ENCODE measurements around the gene ZAR1L. TPM values are rescaled to one million over a fixed set of nuclear protein-coding genes. Genes with fewer than 3 reads are reported as not detected.
"Not testable (repeated sequence)": the region's sequence is repeated elsewhere in the genome, so short reads cannot be mapped to it uniquely, and the experiment has no call there.

The ZAR1L gene, protein sequence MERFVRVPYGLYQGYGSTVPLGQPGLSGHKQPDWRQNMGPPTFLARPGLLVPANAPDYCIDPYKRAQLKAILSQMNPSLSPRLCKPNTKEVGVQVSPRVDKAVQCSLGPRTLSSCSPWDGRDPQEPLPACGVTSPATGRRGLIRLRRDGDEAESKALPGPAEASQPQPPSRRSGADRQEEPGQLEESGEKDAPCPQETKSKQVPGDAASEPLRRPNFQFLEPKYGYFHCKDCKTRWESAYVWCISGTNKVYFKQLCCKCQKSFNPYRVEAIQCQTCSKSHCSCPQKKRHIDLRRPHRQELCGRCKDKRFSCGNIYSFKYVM
- polyA plus RNA-seq (2012; ENCODE audit: low read depth, missing spikeins), result not detected

DNA sequence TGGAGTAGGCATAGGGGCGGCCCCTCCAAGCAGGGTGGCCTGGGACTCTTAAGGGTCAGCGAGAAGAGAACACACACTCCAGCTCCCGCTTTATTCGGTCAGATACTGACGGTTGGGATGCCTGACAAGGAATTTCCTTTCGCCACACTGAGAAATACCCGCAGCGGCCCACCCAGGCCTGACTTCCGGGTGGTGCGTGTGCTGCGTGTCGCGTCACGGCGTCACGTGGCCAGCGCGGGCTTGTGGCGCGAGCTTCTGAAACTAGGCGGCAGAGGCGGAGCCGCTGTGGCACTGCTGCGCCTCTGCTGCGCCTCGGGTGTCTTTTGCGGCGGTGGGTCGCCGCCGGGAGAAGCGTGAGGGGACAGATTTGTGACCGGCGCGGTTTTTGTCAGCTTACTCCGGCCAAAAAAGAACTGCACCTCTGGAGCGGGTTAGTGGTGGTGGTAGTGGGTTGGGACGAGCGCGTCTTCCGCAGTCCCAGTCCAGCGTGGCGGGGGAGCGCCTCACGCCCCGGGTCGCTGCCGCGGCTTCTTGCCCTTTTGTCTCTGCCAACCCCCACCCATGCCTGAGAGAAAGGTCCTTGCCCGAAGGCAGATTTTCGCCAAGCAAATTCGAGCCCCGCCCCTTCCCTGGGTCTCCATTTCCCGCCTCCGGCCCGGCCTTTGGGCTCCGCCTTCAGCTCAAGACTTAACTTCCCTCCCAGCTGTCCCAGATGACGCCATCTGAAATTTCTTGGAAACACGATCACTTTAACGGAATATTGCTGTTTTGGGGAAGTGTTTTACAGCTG is at the start of gene ZAR1L, which contains the start of gene BRCA2:
Gene ZAR1L, minus strand, starts transcription at position 126 of the 790 bp plus-strand sequence. CDS start 3,438 bp downstream, outside the sequence.
Gene BRCA2, plus strand, starts transcription at position 271 of the 790 bp plus-strand sequence. CDS start 953 bp downstream, outside the sequence.
- DNase-seq (ENCODE audit: insufficient read length, low spot score) (peak; percentile 68), FAIRE-seq (peak; percentile 94)
- TF ChIP-seq POLR2A (IDR thresholded peaks at IDR 0.05; ENCODE audit: low read depth, low read length) (peak; percentile 97), POLR2AphosphoS5 (IDR thresholded peaks at IDR 0.05; ENCODE audit: low read depth, low read length) (peak; percentile 95), SPI1 (IDR thresholded peaks at IDR 0.05; ENCODE audit: low read depth, low read length) (peak; percentile 35; the same call in 1 of the 2 replicates), PAX5 (IDR thresholded peaks at IDR 0.05; ENCODE audit: insufficient read depth, low read length, severe bottlenecking) (no peak), POU2F2 (IDR thresholded peaks at IDR 0.05; ENCODE audit: low read depth, low read length) (peak; percentile 80), TAF1 (IDR thresholded peaks at IDR 0.05; ENCODE audit: low read depth, low read length) (peak; percentile 79)

DNA sequence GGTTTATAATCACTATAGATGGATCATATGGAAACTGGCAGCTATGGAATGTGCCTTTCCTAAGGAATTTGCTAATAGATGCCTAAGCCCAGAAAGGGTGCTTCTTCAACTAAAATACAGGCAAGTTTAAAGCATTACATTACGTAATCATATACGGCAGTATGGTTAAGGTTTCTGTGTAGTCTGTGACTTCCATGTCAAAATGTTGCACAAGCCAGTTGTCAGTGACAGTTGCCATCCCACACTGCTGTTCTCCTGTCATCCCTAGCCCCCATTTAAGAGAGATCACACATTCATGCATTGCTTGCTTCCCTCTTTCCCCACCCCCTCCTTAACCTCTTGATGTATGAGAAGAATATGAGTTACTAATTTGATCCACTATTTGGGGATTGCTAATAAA is 47.4 kb upstream of the ZAR1L start:
- no peak for DNase-seq (ENCODE audit: insufficient read length, low spot score)
- peak; percentile 13 for FAIRE-seq
- TF ChIP-seq TAF1 (IDR thresholded peaks at IDR 0.05; ENCODE audit: low read depth, low read length), result no peak
- TF ChIP-seq POLR2AphosphoS5 (IDR thresholded peaks at IDR 0.05; ENCODE audit: low read depth, low read length), result no peak
- no peak for TF ChIP-seq PAX5 (IDR thresholded peaks at IDR 0.05; ENCODE audit: insufficient read depth, low read length, severe bottlenecking)
- no peak for TF ChIP-seq POU2F2 (IDR thresholded peaks at IDR 0.05; ENCODE audit: low read depth, low read length)

DNA sequence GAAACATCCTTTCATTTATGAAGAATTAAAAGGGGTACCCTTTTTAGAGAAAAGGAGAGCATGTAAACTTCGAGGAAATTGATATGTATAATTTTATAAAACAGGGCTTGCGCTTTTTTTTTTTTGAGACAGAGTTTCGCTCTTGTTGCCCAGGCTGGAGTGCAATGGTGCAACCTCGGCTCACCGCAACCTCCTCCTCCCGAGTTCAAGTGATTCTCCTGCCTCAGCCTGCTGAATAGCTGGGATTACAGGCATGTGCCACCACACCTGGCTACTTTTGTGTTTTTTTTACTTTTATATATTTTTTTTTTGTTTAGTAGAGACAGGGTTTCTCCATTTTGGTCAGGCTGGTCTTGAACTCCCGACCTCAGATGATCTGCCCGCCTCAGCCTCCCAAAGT is 40.8 kb upstream of the ZAR1L start:
- not testable (repeated sequence) for DNase-seq (ENCODE audit: insufficient read length, low spot score)

DNA sequence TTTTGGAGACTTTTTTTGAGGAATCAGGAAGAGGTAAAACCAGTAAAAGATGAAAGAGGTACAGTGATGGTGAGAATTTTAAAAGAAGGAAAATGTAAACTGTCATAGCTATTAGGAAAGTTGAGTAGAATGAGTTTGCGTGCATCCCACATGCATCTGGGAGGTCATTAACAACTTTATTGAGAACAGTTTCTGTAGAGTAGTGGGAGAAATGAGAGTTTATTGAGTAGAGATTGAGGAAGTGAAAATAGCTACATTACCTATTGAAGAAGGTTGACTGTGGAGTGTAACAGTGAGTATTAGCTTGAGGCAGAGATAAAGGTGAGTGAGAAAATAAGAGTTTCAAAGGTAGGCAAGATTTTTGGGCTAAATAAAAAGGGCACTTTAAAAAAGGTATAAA is 38.9 kb upstream of the ZAR1L start:
- TF ChIP-seq POU2F2 (IDR thresholded peaks at IDR 0.05; ENCODE audit: low read depth, low read length) (no peak), SPI1 (IDR thresholded peaks at IDR 0.05; ENCODE audit: low read depth, low read length) (peak; percentile 95)
- DNase-seq (ENCODE audit: insufficient read length, low spot score) (no peak), FAIRE-seq (peak; percentile 78)

More for the DNA sequence above, 40.8 kb upstream of the ZAR1L start:
- FAIRE-seq, result not testable (repeated sequence)

DNA sequence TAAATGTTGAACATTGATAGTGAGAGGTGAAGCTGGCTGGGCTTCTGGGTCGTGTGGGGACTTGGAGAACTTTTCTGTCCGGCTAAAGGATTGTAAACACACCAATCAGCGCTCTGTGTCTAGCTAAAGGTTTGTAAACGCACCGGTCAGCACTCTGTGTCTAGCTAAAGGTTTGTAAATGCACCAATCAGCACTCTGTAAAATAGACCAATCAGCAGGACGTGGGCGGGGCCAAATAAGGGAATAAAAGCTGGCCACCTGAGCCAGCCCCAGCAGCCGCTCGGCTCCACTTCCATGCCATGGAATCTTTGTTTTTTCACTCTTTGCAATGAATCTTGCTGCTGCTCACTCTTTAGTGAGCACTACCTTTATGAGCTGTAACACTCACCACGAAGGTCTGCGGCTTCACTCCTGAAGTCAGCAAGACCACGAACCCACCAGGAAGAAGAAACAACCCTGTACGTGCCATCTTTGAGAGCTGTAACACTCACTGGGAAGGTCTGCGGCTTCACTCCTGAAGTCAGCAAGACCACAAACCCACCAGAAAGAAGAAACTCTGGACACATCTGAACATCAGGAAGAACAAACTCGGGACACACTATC is 35.8 kb upstream of the ZAR1L start:
- FAIRE-seq; DNase-seq (ENCODE audit: insufficient read length, low spot score): not testable (repeated sequence)

DNA sequence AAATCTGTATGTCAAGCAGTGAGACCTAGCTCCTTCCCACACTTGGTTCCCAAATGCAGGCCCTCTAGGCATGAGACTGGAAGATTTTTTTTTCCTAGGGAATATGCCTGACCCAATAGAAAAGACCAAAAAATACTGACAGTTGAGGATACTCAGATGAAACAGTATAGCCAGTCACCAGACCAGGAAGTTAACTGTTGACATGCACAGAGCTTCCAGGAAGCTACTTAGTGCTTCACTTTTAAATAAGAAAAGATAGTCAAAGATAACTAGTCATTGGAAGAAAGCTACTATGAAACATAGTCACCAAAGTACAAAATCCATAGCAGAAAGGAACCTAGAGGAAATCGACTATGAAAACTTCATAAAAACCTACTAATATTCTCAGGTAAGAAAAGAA is 32.5 kb upstream of the ZAR1L start:
- DNase-seq (ENCODE audit: insufficient read length, low spot score) (no peak), FAIRE-seq (no peak)
- TF ChIP-seq POLR2AphosphoS5 (IDR thresholded peaks at IDR 0.05; ENCODE audit: low read depth, low read length) (no peak), PAX5 (IDR thresholded peaks at IDR 0.05; ENCODE audit: insufficient read depth, low read length, severe bottlenecking) (no peak), POLR2A (IDR thresholded peaks at IDR 0.05; ENCODE audit: low read depth, low read length) (no peak), TAF1 (IDR thresholded peaks at IDR 0.05; ENCODE audit: low read depth, low read length) (no peak), SPI1 (IDR thresholded peaks at IDR 0.05; ENCODE audit: low read depth, low read length) (no peak), POU2F2 (IDR thresholded peaks at IDR 0.05; ENCODE audit: low read depth, low read length) (no peak)

DNA sequence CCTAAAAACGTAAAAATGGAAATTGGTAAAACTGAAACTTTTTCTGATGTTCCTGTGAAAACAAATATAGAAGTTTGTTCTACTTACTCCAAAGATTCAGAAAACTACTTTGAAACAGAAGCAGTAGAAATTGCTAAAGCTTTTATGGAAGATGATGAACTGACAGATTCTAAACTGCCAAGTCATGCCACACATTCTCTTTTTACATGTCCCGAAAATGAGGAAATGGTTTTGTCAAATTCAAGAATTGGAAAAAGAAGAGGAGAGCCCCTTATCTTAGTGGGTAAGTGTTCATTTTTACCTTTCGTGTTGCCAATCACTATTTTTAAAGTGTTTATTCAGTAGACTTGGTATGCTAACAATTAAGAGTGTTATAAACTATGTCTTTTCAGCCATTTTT is 25.8 kb upstream of the ZAR1L start:
- TF ChIP-seq SPI1 (IDR thresholded peaks at IDR 0.05; ENCODE audit: low read depth, low read length), result peak; percentile 34; the same call in 1 of the 2 replicates
- no peak for TF ChIP-seq TAF1 (IDR thresholded peaks at IDR 0.05; ENCODE audit: low read depth, low read length)
- FAIRE-seq, result no peak

DNA sequence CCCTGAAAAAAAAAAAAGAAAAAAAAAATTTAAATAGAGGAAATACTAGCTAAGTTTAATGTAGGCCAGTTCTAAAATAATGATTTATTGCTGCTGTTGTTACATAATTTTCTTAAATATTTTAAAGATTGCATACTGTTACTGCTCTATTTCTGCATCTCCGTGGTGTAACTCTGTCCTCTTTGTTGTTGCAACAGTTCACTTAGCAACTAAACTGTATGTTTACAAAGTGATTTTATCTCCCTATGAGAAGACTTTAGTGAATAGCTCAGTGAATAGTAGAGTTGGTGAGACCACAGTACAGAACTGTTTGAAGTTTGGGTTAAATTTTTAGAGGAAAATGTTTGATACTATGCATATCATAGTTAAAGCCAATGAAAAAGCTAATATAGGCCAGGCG is 19.5 kb upstream of the ZAR1L start:
- FAIRE-seq (no peak), DNase-seq (ENCODE audit: insufficient read length, low spot score) (no peak)
- no peak for TF ChIP-seq TAF1 (IDR thresholded peaks at IDR 0.05; ENCODE audit: low read depth, low read length)
- no peak for TF ChIP-seq POLR2AphosphoS5 (IDR thresholded peaks at IDR 0.05; ENCODE audit: low read depth, low read length)
- TF ChIP-seq POU2F2 (IDR thresholded peaks at IDR 0.05; ENCODE audit: low read depth, low read length), result no peak

More for the DNA sequence above, 25.8 kb upstream of the ZAR1L start:
- DNase-seq (ENCODE audit: insufficient read length, low spot score), result no peak

DNA sequence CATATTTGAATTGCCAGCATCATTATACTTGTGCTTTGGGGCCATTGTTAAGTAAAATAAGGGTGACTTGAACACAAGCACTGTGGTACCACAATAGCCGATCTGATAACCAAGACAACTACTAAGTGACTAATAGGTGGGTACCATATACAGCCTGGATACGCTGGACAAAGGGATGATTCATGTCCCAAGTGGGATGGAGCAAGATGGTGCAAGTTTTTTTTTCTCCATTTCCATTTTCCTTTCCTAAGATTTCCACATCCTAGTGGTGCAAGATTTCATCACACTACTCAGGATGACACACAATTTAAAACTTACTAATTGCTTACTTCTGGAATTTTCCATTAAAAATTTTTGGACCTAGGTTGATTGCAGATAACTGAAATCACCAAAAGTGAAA is 15.3 kb upstream of the ZAR1L start:
- TF ChIP-seq PAX5 (IDR thresholded peaks at IDR 0.05; ENCODE audit: insufficient read depth, low read length, severe bottlenecking) (no peak), POLR2A (IDR thresholded peaks at IDR 0.05; ENCODE audit: low read depth, low read length) (no peak), SPI1 (IDR thresholded peaks at IDR 0.05; ENCODE audit: low read depth, low read length) (no peak), POU2F2 (IDR thresholded peaks at IDR 0.05; ENCODE audit: low read depth, low read length) (no peak), TAF1 (IDR thresholded peaks at IDR 0.05; ENCODE audit: low read depth, low read length) (no peak), POLR2AphosphoS5 (IDR thresholded peaks at IDR 0.05; ENCODE audit: low read depth, low read length) (no peak)
- FAIRE-seq, result no peak
- no peak for DNase-seq (ENCODE audit: insufficient read length, low spot score)

DNA sequence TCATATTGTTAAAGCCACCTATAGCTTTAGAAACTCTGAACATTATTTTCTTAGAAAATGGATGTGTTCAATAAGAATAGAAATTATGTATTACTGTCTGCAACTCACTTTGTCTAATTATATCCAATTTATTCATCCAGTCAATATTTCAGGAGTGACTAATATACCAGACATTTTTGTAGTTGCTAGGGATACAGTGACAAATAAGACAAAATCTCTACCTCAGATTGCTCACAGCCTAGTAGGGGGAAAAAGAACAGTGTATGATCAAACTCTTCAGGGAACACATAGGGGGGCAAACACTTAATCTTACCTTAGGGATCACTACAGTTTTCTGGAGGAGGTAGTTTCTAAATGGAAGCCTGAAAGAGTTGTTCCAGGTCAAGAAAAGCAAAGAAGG is 8.7 kb upstream of the ZAR1L start:
- DNase-seq (ENCODE audit: insufficient read length, low spot score), result no peak
- TF ChIP-seq POLR2AphosphoS5 (IDR thresholded peaks at IDR 0.05; ENCODE audit: low read depth, low read length), result no peak
- TF ChIP-seq PAX5 (IDR thresholded peaks at IDR 0.05; ENCODE audit: insufficient read depth, low read length, severe bottlenecking), result no peak

More for the DNA sequence above, 8.7 kb upstream of the ZAR1L start:
- no peak for FAIRE-seq
